Measurements from ENCODE around the gene PPP4R1. TPM values are rescaled to one million over a fixed set of nuclear protein-coding genes. Genes with fewer than 3 reads are reported as not detected.
A peak's percentile ranks its signal among the peaks of the same experiment; 100 is the strongest.

The PPP4R1 gene
- total and polyA plus RNA-seq, 2 of the 4 experiments (the other 2 are of a cell fraction), result 80.6 to 123 TPM

DNA sequence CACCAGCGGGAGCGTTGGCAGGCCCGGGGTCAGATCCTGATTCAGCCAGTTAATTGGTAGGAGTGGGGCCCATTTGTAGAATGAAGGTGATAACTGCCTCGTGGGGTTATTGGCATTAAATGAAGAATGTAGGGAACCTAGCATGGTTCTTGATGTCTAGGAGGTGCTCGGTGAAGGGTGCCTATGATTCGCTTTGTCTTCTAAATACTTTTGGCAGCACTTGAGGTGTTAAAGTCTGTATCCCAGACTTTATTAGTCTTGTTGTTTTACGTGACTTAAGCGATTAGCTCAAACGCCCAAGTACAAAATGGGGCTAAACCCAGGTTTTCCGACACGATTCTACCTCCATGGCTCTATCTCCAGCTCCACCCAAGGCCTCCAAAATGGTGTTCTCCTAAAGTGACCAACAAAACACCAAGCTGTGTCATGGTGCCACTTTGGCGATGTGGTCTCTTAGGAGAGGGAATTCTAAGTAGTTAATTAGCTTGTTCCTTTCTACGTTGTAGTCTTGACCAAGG, 980 bp upstream of the PPP4R1 start:
- Histone ChIP-seq H2BK5ac (ENCODE audit: low read depth, low read length, poor library complexity, severe bottlenecking) (peak overlapping the region; percentile 90), H3K9me1 (ENCODE audit: insufficient read depth, low read length) (peaks cover 14% of the 10 kb centered on the region), H3K4ac (ENCODE audit: low read depth, low read length) (peak overlapping the region; percentile 95), H3K4me1 (ENCODE audit: control insufficient read depth, insufficient read depth, low read length) (peaks cover 16% of the 10 kb centered on the region), H3K4me3 (ENCODE audit: insufficient read depth, low read depth, low read length) (peak overlapping the region; percentile 81), H4K5ac (ENCODE audit: low read depth, low read length) (peak overlapping the region; percentile 43), H3K9me3 (ENCODE audit: control insufficient read depth, insufficient read depth, low read length) (no peaks in the 10 kb centered on the region), H3K27ac (ENCODE audit: insufficient read depth, low read length) (peak overlapping the region; percentile 99), H3K4me2 (ENCODE audit: low read depth, low read length) (peak overlapping the region; percentile 87), H4K91ac (ENCODE audit: insufficient read depth, low read depth, low read length) (peak overlapping the region; percentile 86), H3K18ac (ENCODE audit: low read depth, low read length) (peak overlapping the region; percentile 59), H3K36me3 (ENCODE audit: control insufficient read depth, insufficient read depth, low read length) (peaks cover 6% of the 10 kb centered on the region), H4K8ac (ENCODE audit: low read depth in 2 of 2, low read length in 2 of 2) (peak overlapping the region; percentile 67 to 92), H2BK15ac (ENCODE audit: low read depth, low read length) (peak overlapping the region; percentile 64), H2AFZ (replicated peaks; ENCODE audit: low read length, poor library complexity) (peak overlapping the region; percentile 92), H3K79me1 (ENCODE audit: low read depth in 1 of 2, low read length in 2 of 2) (peaks cover 13 to 35% of the 10 kb centered on the region in 2 experiments; a peak in 3 of 4 replicates), H2AK9ac (replicated peaks; ENCODE audit: low read depth, low read length, poor library complexity) (peak overlapping the region; percentile 96), H3K23ac (ENCODE audit: low read depth, low read length) (peak overlapping the region; percentile 95), H3K9ac (ENCODE audit: low read depth, low read length) (peak overlapping the region; percentile 93), H3K14ac (replicated peaks; ENCODE audit: low read depth, low read length) (peak overlapping the region; percentile 94), H2BK120ac (ENCODE audit: low read depth, low read length) (peak overlapping the region; percentile 69), H3K56ac (ENCODE audit: extremely low read depth, insufficient read depth, low read length) (peak overlapping the region; percentile 88), H3K27me3 (ENCODE audit: control insufficient read depth, insufficient read depth, low read length) (no peaks in the 10 kb centered on the region), H2BK20ac (ENCODE audit: low read depth, low read length) (peak overlapping the region; percentile 35), H2AK5ac (ENCODE audit: low read depth, low read length) (peak overlapping the region; percentile 66), H4K20me1 (ENCODE audit: insufficient read depth, low read length) (peaks cover 32% of the 10 kb centered on the region)
- in situ Hi-C loops (cut with MboI; ENCODE audit: low sequenced_read_pairs), result no loop called here
- no peak for DNase-seq
- intact Hi-C loops (cut with micrococcal nuclease), result no loop called here
- no peak for ATAC-seq (ENCODE audit: low read depth)
- TF ChIP-seq CHD1 (IDR thresholded peaks at IDR 0.05; ENCODE audit: low read depth, low read length) (no peak), FOS (IDR thresholded peaks at IDR 0.05; ENCODE audit: low read depth, low read length) (no peak), MAZ (IDR thresholded peaks at IDR 0.05; ENCODE audit: borderline replicate concordance, low read depth, low read length) (no peak), RAD21 (IDR thresholded peaks at IDR 0.05; ENCODE audit: low read length) (no peak), CEBPB (IDR thresholded peaks at IDR 0.05; ENCODE audit: low read depth, low read length) (no peak), BHLHE40 (IDR thresholded peaks at IDR 0.05; ENCODE audit: low read depth, low read length) (no peak), RFX5 (IDR thresholded peaks at IDR 0.05; ENCODE audit: low read depth, low read length) (no peak), RCOR1 (IDR thresholded peaks at IDR 0.05; ENCODE audit: insufficient replicate concordance, low read length) (no peak), POLR2A (IDR thresholded peaks at IDR 0.05; ENCODE audit: low read depth, low read length) (no peak)
- TF ChIP-seq, protein P1, sequence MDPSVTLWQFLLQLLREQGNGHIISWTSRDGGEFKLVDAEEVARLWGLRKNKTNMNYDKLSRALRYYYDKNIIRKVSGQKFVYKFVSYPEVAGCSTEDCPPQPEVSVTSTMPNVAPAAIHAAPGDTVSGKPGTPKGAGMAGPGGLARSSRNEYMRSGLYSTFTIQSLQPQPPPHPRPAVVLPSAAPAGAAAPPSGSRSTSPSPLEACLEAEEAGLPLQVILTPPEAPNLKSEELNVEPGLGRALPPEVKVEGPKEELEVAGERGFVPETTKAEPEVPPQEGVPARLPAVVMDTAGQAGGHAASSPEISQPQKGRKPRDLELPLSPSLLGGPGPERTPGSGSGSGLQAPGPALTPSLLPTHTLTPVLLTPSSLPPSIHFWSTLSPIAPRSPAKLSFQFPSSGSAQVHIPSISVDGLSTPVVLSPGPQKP (IDR thresholded peaks at IDR 0.05; ENCODE audit: borderline replicate concordance, low read depth, low read length), result no peak
- TF ChIP-seq, protein P2, sequence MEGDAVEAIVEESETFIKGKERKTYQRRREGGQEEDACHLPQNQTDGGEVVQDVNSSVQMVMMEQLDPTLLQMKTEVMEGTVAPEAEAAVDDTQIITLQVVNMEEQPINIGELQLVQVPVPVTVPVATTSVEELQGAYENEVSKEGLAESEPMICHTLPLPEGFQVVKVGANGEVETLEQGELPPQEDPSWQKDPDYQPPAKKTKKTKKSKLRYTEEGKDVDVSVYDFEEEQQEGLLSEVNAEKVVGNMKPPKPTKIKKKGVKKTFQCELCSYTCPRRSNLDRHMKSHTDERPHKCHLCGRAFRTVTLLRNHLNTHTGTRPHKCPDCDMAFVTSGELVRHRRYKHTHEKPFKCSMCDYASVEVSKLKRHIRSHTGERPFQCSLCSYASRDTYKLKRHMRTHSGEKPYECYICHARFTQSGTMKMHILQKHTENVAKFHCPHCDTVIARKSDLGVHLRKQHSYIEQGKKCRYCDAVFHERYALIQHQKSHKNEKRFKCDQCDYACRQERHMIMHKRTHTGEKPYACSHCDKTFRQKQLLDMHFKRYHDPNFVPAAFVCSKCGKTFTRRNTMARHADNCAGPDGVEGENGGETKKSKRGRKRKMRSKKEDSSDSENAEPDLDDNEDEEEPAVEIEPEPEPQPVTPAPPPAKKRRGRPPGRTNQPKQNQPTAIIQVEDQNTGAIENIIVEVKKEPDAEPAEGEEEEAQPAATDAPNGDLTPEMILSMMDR (conservative IDR thresholded peaks at IDR 0.05; ENCODE audit: low read depth, low read length), result no peak
- TF ChIP-seq, protein P3, sequence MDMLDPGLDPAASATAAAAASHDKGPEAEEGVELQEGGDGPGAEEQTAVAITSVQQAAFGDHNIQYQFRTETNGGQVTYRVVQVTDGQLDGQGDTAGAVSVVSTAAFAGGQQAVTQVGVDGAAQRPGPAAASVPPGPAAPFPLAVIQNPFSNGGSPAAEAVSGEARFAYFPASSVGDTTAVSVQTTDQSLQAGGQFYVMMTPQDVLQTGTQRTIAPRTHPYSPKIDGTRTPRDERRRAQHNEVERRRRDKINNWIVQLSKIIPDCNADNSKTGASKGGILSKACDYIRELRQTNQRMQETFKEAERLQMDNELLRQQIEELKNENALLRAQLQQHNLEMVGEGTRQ (IDR thresholded peaks at IDR 0.05; ENCODE audit: low read depth, low read length), result no peak
- BruUV-seq (replicated peaks), result TSS peak; percentile 55
- dilution Hi-C loops (cut with HindIII; ENCODE audit: low sequenced_read_pairs, unreplicated experiment), result no loop called here
- WGBS, 2 experiments (ENCODE audit: extremely low coverage in 2 of 2, insufficient read length in 1 of 2), result no CpG with 5 or more reads among the region's 13 CpGs
- ChIA-PET POLR2A (ENCODE audit: unreplicated experiment) (interaction anchor here (0.6 kb wide), 1 partner anchor 88 kb away, joined by 3 read pairs; no protein-coding TSS in a partner anchor), CTCF (interaction anchor here (0.6 kb wide), 1 partner anchor 425 kb away, joined by 4 read pairs; no protein-coding TSS in a partner anchor)
